GM18868 (cell line): ENCODE measurements around the gene ENSA.
"Not testable (repeated sequence)": the region's sequence is repeated elsewhere in the genome, so short reads cannot be mapped to it uniquely, and the experiment has no call there.

ENCODE experiments used
- ATAC-seq: cut with Tn5 transposase; IDR thresholded peaks from one replicate; pipeline ENCODE4 v1.9.1; 2021; ENCODE audit warnings: mild to moderate bottlenecking, moderate library complexity; ENCODE audit not compliant: unreplicated experiment

ENSA gene

GRCh38 chr1:150622303-150622975 lies 7.0 kb downstream of the ENSA start:
- ATAC-seq: no peak

GRCh38 chr1:150621497-150622302 lies 7.7 kb downstream of the ENSA start:
- ATAC-seq: no peak

GRCh38 chr1:150620919-150621318 lies 8.5 kb downstream of the ENSA start:
- no peak for ATAC-seq

GRCh38 chr1:150619576-150620509 lies 9.6 kb downstream of the ENSA start:
- no peak for ATAC-seq

- ATAC-seq: no peak
Observed at GRCh38 chr1:150615346-150616201, 13.8 kb downstream of the ENSA start.

GRCh38 chr1:150613061-150613920 lies 16.1 kb downstream of the ENSA start:
- peak; percentile 54 for ATAC-seq

GRCh38 chr1:150612014-150612345 lies 17.4 kb downstream of the ENSA start:
- no peak for ATAC-seq

- ATAC-seq: no peak
Observed at GRCh38 chr1:150610576-150610975, 18.8 kb downstream of the ENSA start.

GRCh38 chr1:150609732-150610131 lies 19.7 kb downstream of the ENSA start:
- ATAC-seq: no peak

GRCh38 chr1:150606463-150607142 lies 22.8 kb downstream of the ENSA start:
- ATAC-seq: no peak

- ATAC-seq: not testable (repeated sequence)
Observed at GRCh38 chr1:150605451-150605731, 24.0 kb downstream of the ENSA start.

GRCh38 chr1:150604226-150604588 lies 25.2 kb downstream of the ENSA start:
- ATAC-seq: no peak

GRCh38 chr1:150603711-150604110 lies 25.7 kb downstream of the ENSA start:
- no peak for ATAC-seq

GRCh38 chr1:150602372-150602771 lies 27.0 kb downstream of the ENSA start:
- ATAC-seq: not testable (repeated sequence)

GRCh38 chr1:150601540-150601939 lies 27.9 kb downstream of the ENSA start:
- ATAC-seq: no peak

- ATAC-seq: not testable (repeated sequence)
Observed at GRCh38 chr1:150598346-150598745, 31.1 kb downstream of the ENSA start.

- ATAC-seq: no peak
Observed at GRCh38 chr1:150596976-150597375, 32.4 kb downstream of the ENSA start.

- ATAC-seq: no peak
Observed at GRCh38 chr1:150596095-150596892, 33.1 kb downstream of the ENSA start.
